OCI-LY3 (cell line): Measurements from ENCODE around the gene RNASEH2B.

Source experiments
- CTCF ChIP-seq: fragments of 200-600, 300-600 bp; sonication (generic); IDR thresholded peaks from 2 replicates; pipeline ENCODE4 v1.5.1; 2014; ENCODE audit warnings: antibody characterized with exemption, low read length, low read depth
- EZH2phosphoT487 ChIP-seq: fragments of 200-600 bp; shearing (Covaris generic); IDR thresholded peaks from 2 replicates; pipeline ENCODE4 v1.6.1; 2018; ENCODE audit warnings: antibody characterized with exemption, mixed run types, low read depth

- TF ChIP-seq CTCF: no peak
- TF ChIP-seq EZH2phosphoT487: no peak
Measured at GRCh38 chr13:50864492-50864891, 45.1 kb upstream of the RNASEH2B start.
